Spinal cord (tissue), 10 donors: ENCODE measurements around the gene ESAM. TPM values are rescaled to one million over a fixed set of nuclear protein-coding genes. Genes with fewer than 3 reads are reported as not detected.

Experiments
- DNase-seq, 6 donors: peaks; one replicate each; pipeline versions ENCODE4 v3.0.0 to v3.0.0-alpha.2; 2013 to 2015; ENCODE audit warnings: low spot score in 6 of 6, low read depth in 4 of 6
- H3K27ac ChIP-seq: one replicate; pipeline ENCODE4 v1.5.1; 2013; ENCODE audit warnings: low read depth, low read length, control low read depth
- H3K27me3 ChIP-seq: one replicate; pipeline ENCODE4 v1.6.1; 2013; ENCODE audit warnings: low read length; ENCODE audit not compliant: control insufficient read depth, insufficient read depth
- H3K36me3 ChIP-seq: one replicate; pipeline ENCODE4 v1.6.1; 2013; ENCODE audit warnings: low read length; ENCODE audit not compliant: control insufficient read depth, insufficient read depth
- H3K4me1 ChIP-seq: one replicate; pipeline ENCODE4 v1.6.1; 2013; ENCODE audit warnings: low read length; ENCODE audit not compliant: control insufficient read depth, insufficient read depth
- H3K4me3 ChIP-seq: one replicate; pipeline ENCODE4 v1.5.1; 2013; ENCODE audit warnings: low read depth, low read length, control low read depth
- H3K9me3 ChIP-seq: one replicate; pipeline ENCODE4 v1.6.1; 2013; ENCODE audit warnings: low read length; ENCODE audit not compliant: control insufficient read depth, insufficient read depth
- WGBS: methylation state at CpG from one replicate; pipeline ENCODE4 v1.1.5; 2013; ENCODE audit warnings: missing lambda C conversion rate; ENCODE audit not compliant: insufficient coverage; 5-methylcytosine and 5-hydroxymethylcytosine counted together
- polyA plus RNA-seq, 2 donors: library from polyadenylated mRNA; unstranded; fragments of 120-200 nt; gene quantifications; one replicate each; pipeline ENCODE4 v1.2.1, GENCODE V29; 2013; ENCODE audit not compliant: insufficient read length in 2 of 2
- total RNA-seq, 2 donors: library from RNA; depleted of rRNA in 1 of 2; stranded (reverse); fragments of 120-200 nt in 1 of 2; fragments of >200 nt in 1 of 2; gene quantifications; one replicate each; pipeline versions ENCODE4 v1.2.3 to v1.2.4, GENCODE V29; 2013 to 2014
- donor health status: healthy.

The ESAM gene
- total and polyA plus RNA-seq, 4 donors = 9.5 to 43.1 (median 30.7) TPM

DNA sequence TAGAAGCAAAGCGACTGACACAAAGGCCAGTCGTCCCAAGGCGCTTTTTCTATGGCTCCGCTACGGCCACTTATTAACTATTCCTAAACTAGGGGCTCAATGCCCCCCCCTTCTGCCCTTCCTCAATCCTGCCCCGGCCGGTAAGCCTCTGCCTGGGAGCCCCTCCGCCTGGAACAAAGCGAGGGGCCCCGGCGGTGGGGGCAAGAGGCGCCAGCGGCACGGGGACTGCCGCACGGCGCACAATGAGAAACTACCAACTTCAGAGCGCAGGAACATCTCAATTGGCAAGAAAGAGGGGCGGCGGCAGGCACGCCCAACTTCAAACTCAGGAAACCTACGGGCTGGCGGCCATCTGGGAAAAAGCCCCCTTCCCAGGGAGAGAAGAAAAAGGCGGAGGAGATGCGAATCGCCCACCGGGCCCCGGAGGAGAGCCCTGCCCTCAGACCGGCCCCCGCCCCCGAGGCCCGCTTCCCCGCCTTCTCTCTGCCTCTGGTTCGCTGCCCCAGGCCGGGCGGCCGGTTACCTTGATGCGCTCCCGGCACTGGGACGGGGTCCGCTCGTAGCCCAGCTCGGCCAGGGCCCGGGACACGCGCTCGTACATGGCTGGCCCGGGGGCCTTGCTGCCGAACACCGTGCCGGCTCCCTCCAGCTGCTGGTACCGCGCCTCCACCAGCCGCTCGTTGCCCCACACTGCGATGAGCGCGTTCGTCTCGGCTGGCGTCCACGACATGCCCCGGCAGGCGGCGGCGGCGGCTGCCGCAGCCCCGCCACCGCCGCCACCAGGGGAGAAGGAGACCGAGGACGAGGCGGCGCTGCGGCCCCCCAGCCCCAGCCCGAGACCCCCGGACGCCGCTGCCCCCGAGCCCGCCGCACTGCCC, 37.5 kb upstream of the ESAM start:
- H3K27me3 ChIP-seq = no peaks in the 10 kb centered on the region
- peak in 3 of 6 donors; percentile 4 to 48 (median 44) for DNase-seq
- H3K4me3 ChIP-seq = peak overlapping the region; percentile 71
- peak overlapping the region; percentile 96 for H3K27ac ChIP-seq
- H3K9me3 ChIP-seq = no peaks in the 10 kb centered on the region
- H3K36me3 ChIP-seq = peaks cover 3% of the 10 kb centered on the region
- H3K4me1 ChIP-seq = peaks cover 8% of the 10 kb centered on the region
- under 1% methylated on average over 83 of the region's 83 CpGs for WGBS

DNA sequence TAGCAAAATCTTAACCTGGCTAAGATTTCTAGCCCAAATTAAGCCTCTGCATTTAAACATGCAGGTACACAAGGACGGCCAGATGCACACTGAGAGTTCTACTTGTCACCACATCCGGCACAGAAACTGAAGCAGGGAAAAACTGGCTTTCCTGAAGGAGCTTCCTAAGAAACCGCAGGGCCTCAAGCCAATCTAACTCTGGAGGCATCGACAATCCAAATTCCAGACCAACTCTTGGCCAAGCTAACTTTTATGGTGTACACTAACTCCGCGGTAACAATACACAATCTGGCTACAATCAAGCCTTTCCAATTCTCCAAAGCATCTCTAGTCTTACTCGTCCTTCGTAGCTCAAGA, 36.9 kb upstream of the ESAM start:
- peaks cover 8% of the 10 kb centered on the region for H3K4me1 ChIP-seq
- WGBS = 1% methylated on average over 8 of the region's 8 CpGs
- peak overlapping the region; percentile 71 for H3K4me3 ChIP-seq
- no peaks in the 10 kb centered on the region for H3K9me3 ChIP-seq
- H3K27ac ChIP-seq = peak overlapping the region; percentile 29
- H3K36me3 ChIP-seq = peaks cover 3% of the 10 kb centered on the region
- no peaks in the 10 kb centered on the region for H3K27me3 ChIP-seq
- DNase-seq = peak in 2 of 6 donors; percentile 7 to 35

DNA sequence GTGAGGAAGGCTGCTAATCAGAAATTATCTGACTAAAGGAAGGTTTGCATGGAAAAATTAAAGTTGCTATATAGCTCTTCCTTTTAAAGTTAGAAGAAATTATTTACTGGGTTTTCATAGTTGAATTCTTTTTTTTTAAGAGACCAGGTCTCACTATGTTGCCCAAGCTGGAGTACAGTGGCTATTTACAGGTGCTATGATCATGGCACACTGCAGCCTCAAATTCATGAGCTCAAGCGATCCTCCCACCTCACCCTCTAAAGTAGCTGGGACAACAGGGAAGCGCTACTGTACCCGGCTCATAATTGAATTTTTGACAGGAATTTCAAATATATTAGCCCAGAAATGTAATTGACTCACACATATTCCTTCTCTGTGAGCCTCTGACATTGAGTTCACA, 34.2 kb upstream of the ESAM start:
- no peaks in the 10 kb centered on the region for H3K9me3 ChIP-seq
- peaks cover 8% of the 10 kb centered on the region for H3K4me1 ChIP-seq
- no peaks in the 10 kb centered on the region for H3K27me3 ChIP-seq
- DNase-seq = no peak
- no peak overlapping the region for H3K27ac ChIP-seq
- WGBS = 100% methylated on average over 1 of the region's 3 CpGs
- no peaks in the 10 kb centered on the region for H3K36me3 ChIP-seq
- H3K4me3 ChIP-seq = no peak overlapping the region

DNA sequence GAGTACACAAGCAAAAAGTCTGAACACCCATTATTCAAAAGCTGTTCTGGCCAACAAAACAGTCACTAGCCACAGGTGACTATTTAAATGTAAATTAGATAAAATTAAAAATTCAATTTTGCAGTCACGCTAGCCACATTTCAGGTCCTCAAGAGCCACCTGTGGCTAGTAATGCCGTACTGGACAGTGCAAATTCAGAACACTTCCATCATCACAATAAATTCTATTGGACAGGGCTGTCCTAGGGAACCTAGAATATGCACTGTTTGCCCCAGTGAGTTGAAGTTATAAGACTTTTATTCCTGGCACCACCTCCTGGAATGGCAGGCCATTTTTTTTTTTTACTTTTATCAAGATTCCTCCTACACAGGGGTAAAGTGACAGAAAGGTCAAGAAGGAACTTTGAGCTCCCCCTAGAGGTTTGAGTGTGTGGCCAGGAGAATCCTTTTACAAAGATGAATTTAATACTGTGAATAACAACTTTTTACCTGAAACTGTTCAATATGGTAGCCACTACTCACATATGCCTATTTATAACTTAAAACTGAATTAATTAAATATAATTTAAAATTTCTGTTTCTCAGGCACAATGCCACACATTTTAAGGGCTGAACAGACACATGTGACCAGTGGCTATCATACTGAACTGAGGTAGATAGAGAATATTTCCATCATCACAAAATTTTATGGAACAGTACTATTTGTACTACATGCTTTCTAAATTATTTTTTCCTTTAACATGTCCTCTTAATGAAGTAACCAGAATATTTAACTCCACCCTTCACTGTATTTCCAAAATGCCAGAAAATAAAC, 31.6 kb upstream of the ESAM start:
- peak in 2 of 6 donors; percentile 43 to 52 for DNase-seq
- Histone ChIP-seq H3K27ac (no peak overlapping the region), H3K9me3 (no peaks in the 10 kb centered on the region), H3K27me3 (no peaks in the 10 kb centered on the region), H3K4me1 (peaks cover 4% of the 10 kb centered on the region), H3K4me3 (no peak overlapping the region), H3K36me3 (no peaks in the 10 kb centered on the region)
- WGBS = no CpG with 5 or more reads among the region's 2 CpGs

DNA sequence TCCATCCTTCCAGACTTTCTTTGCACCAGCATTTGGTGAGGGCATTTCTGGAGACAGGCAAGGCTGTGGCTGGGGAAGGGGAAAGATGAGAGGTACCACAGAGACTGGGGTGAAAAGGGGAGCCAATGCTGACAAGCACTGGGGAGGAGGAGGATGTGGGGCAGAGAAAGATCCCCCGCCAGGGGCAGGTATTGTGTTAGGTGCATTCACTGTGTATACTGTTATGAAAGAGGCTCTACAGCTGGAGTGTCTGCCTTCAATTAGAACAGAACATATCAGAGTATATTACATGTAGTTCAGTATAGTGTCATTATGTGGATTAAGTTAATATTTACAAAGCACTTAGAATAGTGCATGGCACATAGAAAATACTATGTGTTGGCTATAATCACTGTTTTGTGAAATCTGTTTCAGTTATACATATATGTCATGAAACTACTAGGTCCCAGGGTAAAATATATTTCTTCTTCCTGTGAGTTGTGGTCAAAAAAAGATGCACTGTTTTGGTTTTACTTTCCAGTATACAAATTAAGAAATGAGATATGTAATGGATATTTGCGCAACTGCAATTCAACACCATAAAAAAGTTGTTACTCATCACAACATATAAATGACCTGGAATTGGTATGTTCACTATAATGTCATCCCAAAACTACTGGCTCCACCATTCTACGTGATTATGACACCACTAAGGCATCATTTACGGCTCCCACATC, 29.7 kb upstream of the ESAM start:
- H3K27ac ChIP-seq = no peak overlapping the region
- peak in 1 of 6 donors; percentile 46 for DNase-seq
- no peaks in the 10 kb centered on the region for H3K27me3 ChIP-seq
- no peaks in the 10 kb centered on the region for H3K36me3 ChIP-seq
- 83% methylated on average over 1 of the region's 4 CpGs for WGBS
- H3K4me1 ChIP-seq = no peaks in the 10 kb centered on the region
- H3K4me3 ChIP-seq = no peak overlapping the region
- no peaks in the 10 kb centered on the region for H3K9me3 ChIP-seq

DNA sequence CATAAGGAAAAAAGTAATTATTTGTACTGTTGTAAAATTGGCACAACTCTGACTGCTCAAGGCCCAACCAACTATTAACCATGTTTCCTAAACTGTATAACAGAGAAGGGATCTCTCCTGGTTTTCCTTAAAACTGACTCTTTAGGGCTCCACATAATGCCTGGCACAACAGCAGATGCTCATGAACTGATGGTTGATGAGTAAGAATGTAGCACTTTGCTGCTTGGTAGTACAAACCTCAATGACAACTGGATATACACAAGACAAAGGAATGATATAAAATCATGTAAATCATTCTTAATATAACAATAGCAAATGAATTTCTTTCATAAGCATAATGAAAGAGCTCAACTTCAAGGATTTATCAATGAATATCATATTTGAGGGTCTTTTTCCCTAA, 26.4 kb upstream of the ESAM start:
- no peaks in the 10 kb centered on the region for H3K4me1 ChIP-seq
- H3K27ac ChIP-seq = no peak overlapping the region
- no peaks in the 10 kb centered on the region for H3K27me3 ChIP-seq
- no peaks in the 10 kb centered on the region for H3K9me3 ChIP-seq
- no peak for DNase-seq
- no peaks in the 10 kb centered on the region for H3K36me3 ChIP-seq
- H3K4me3 ChIP-seq = no peak overlapping the region

DNA sequence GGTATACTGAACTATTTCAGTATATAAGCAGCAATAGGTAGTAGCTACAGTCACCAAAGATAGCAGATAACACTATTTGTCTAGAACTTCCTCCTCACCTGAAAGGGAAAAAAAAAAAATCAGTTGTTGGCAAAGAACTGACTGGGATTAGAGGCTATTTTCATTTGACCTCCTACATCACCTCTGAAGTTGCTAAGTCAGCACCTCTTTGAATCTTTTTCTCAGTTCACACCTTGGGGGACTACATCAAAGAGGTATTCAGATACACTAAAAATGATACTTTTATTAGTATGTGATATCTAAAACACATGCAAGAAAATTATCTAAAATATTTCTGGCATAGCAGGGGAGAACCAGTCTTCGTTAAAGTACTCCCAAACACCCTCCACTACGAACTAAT, 22.0 kb upstream of the ESAM start:
- Histone ChIP-seq H3K36me3 (no peaks in the 10 kb centered on the region), H3K9me3 (no peaks in the 10 kb centered on the region), H3K4me3 (no peak overlapping the region), H3K27me3 (no peaks in the 10 kb centered on the region), H3K27ac (no peak overlapping the region), H3K4me1 (no peaks in the 10 kb centered on the region)
- no peak for DNase-seq
- WGBS = no CpG with 5 or more reads among the region's 2 CpGs

DNA sequence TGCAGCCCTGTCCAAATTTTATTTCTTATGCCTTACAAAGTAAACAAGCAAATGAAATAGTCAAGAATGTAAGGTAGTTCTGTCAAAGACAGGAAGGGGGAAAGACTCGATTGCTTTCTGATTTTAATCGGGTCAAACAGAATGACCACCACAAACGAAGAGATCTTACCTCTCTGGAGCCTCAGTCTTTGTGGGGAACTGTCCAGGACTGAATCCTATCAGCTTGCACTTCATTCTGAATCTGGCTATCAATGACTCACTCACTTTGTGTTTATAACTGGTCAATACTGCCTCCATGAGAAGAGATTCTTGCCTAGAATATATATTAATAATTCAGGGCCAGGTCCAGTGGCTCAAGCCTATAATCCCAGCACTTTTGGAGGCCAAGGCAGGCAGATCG, 20.9 kb upstream of the ESAM start:
- Histone ChIP-seq H3K27me3 (no peaks in the 10 kb centered on the region), H3K36me3 (no peaks in the 10 kb centered on the region), H3K4me3 (no peak overlapping the region), H3K9me3 (no peaks in the 10 kb centered on the region), H3K27ac (no peak overlapping the region), H3K4me1 (no peaks in the 10 kb centered on the region)
- WGBS = 100% methylated on average over 1 of the region's 4 CpGs
- no peak for DNase-seq

DNA sequence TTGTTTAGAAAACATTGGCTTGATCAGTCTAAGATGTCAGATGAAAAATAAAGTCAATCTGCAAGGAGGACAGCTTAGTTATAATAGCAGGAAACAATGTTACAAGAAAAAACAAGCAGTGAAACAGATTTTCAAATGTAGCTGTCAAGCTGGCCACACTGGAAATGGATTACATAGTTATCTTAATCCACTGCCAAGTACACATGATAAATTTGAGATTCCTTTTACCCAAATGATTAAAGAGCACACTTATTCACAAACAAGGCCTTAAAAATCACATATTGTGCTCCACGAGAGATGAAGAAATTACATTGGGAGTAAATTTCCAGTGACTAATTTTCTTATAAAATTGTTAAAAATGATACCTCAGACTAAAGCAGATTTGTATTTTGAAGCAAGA, 17.5 kb upstream of the ESAM start:
- WGBS = no CpG with 5 or more reads among the region's 1 CpG

More for the DNA sequence above, 17.5 kb upstream of the ESAM start:
- Histone ChIP-seq H3K36me3 (no peaks in the 10 kb centered on the region), H3K9me3 (no peaks in the 10 kb centered on the region), H3K27ac (no peak overlapping the region), H3K4me3 (no peak overlapping the region), H3K27me3 (no peaks in the 10 kb centered on the region), H3K4me1 (no peaks in the 10 kb centered on the region)
- DNase-seq = no peak
